Inferior parietal cortex (tissue), 1 donor: Measurements from ENCODE around the gene CD274.

Experiments
- DNase-seq: peaks from one replicate; pipeline ENCODE4 v3.0.0-alpha.2; 2016; ENCODE audit errors: extremely low spot score

The CD274 gene

DNA sequence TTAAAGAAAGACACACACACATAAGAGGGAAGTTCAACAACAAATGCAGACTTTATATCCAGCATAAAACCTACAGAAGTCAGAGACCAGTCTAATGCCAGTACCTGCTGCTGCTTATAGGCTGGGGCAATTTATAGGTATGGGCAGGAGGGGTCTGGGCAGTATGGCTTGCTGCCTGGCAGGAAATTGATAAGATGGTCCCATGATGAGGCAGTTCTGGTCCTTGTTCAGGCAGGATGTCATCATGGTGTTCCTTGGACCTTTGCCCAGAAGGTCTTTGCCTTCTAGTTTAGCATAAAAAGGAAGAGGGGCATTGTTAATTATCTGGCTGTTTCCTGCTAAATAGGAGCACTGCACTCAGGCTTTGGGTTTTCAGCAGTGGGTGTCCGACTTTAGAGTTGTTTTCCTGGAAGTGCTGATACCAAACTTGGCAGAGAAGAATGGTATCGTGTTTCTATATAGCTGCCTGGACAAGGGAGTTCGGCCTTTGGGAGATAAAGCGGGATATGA, 49.6 kb downstream of the CD274 start:
- DNase-seq, result no peak

- DNase-seq, result no peak
These were observed 50.3 kb downstream of the CD274 start for GRCh38 chr9:5500441-5501235.

- no peak for DNase-seq
These were observed 52.2 kb downstream of the CD274 start for GRCh38 chr9:5502553-5502952.

- no peak for DNase-seq
These were observed 59.2 kb downstream of the CD274 start for GRCh38 chr9:5509573-5509972.

DNA sequence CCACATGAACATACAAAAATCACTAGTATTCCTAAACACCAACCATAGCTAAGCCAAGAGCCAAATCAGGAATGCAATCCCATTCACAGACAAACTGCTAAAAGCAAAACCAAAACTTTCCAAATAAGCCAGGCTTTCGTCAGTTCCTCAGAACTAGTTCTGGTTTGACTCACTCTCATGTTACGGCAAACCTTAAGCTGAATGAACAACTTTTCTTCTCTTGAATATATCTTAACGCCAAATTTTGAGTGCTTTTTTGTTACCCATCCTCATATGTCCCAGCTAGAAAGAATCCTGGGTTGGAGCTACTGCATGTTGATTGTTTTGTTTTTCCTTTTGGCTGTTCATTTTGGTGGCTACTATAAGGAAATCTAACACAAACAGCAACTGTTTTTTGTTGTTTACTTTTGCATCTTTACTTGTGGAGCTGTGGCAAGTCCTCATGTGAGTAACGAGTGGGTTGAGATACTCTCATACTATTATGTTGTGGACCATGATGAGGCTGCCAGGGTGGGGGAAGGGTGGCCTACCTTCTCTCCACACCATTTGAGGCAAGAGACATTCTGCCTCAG, 60.1 kb downstream of the CD274 start, which contains the start of gene PDCD1LG2:
Gene PDCD1LG2 (plus strand): TSS at position 172 of the 572 bp plus-strand sequence. CDS start 12,016 bp downstream, outside the sequence.
- DNase-seq, result no peak

DNA sequence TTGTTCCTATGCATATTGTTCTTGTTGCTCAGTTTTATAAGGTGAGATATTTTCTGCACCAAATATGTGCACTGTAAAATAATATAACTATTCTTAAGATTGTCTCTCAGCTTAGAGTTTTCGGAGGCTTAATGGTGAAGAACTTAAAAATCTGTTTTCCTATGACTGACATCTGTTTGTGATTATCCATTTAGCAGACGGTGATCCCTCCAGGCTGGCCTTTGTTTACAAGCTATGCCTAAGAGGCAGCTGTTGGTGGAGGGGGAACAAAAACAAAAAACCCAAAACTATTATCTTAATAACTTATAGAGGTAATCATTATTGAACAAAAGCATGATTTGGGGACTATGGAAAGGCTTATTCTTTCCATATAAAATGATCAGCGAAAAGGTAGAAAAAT, 60.6 kb downstream of the CD274 start:
- DNase-seq, result no peak

DNA sequence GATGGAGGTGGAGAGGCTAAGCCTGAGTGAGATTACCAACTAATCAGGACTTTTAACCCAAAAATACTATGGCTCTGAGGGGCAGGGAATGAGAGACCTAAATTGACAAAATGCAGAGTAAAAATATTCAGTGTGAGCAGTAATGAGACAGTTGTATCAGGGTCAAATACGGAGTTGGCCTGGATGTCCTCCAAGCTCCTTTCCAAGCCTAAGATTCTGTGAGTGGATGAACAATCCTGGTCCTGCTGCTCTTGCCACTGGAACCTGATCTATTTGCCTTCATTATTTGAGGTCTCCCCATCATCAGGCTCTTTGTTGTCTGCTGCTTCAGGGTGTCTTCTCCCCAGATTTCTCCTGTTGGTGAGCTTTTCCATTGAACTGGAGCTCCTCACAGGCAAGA, 61.1 kb downstream of the CD274 start:
- DNase-seq, result no peak

GRCh38 chr9:5511935-5512580, 61.7 kb downstream of the CD274 start:
- no peak for DNase-seq

GRCh38 chr9:5512658-5513452, 62.5 kb downstream of the CD274 start:
- no peak for DNase-seq

DNA sequence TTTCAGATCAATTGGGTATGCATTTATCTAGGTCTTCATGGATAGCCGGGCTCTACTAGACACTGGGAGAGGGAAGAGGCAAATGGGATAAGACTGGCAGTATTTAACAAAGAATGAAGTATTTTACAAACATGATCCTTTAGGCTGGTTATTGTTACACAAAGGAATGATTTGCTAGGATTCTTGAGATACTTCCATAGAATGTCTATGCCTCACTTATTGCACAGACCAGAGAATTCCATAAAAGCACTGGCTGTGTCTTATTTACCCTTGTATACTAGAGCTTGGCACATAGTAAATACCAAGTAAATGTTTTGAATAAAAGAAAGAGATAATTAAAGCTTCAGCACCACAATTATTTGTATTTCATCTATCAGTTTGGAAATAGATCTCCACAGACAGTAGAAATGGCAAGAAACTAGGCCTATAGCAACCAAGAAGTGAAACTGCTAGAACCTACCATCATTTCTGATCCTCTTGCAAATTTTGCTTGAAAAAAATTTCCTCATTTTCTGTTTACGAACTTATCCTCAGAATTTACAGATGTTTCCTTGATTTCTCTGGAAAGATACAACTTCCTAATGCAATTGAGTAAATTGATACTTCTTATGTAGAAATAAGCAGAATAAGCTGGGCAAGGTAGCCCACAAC, 63.7 kb downstream of the CD274 start:
- DNase-seq, result no peak

DNA sequence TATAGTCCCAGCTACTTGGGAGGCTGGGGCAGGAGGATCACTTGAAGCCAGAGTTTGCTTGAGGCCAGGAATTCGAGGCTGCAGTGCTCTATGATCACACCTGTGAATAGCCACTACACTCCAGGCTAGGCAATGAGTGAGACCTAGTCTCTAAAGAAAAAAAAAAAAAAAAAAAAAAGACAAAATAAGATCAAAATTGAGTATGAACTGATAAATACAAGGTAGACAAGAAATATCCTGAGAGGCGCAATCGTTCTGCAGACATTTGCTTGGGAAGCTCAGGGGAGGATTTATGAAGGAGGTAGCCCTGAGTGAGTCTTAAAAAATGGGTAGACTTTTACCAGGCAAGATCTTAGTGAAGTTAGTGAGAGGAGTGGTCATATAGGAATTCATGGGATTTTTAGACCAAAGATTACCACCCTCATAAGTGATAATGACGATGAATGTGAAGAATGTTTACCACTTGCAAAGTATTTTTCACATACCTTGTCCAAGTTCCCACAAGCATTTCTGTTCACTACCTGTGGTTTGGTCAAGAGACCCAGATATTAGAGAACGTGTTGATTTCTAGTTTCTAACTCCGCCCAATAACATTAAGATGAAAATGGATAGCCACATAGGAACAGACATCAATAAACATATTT, 64.4 kb downstream of the CD274 start:
- no peak for DNase-seq

GRCh38 chr9:5515261-5515650, 64.9 kb downstream of the CD274 start:
- no peak for DNase-seq

- no peak for DNase-seq
These were observed 66.3 kb downstream of the CD274 start for GRCh38 chr9:5516453-5517220.

DNA sequence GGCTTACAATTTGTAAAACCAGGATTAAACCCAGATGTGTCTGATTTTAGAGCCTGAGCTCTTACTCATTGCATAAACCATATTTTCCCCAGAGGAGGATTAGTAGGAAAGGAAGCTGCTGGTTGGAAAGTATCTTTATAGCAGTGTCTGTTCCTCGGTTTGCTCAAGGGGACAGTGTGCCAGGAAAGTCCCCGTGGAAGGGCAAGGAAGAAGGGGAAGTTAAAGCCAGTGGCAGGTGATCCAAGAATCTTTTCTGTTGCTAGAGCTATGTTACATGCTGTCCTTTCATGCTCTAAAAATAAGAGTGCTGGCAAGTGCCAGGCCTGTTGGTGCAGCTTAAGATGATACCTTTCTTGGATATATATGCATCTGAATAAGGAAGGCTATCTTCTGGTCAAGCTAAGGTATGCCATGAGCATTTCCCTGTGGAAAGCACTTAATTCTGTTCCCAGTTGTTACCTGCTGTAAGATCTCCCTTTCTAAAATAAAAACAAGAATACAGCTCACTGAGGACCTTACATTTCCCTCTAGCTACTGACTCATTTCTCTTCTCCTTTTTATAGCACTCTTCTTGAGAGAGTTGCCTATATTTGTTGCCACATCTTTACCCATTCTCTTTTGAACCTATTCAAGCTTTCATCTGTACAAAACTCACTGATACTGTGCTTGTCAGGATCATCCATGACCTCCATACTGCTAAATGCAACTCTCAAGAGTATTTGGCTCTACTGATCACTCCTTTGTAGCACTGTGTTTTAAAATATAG, 68.0 kb downstream of the CD274 start:
- DNase-seq, result peak; percentile 42

DNA sequence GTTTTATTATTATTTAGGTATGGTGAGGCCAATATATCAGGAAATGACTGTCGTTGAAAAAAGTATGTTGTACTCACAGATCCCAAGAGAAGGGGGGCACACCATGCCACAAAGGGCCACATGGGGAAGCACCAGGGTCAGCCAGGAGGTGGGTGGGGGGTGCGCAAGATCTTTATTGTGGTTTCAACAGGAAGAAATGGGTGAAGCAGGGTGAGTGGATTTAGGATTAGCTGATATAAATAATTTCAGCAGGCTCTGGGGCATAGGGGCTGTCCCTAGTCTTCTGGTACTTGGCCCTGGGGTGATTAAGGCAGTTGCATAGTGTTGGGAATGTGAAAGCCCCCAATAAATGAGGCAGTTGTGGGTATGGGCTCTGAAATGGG, 68.6 kb downstream of the CD274 start:
- no peak for DNase-seq
